Spleen (tissue), 13 donors: Measurements from ENCODE around the gene LSMEM2. TPM values are rescaled to one million over a fixed set of nuclear protein-coding genes. Genes with fewer than 3 reads are reported as not detected.

Source experiments
- DNase-seq: peaks from one replicate; pipeline ENCODE4 v3.0.0-alpha.2; 2020
- H3K27ac ChIP-seq, 8 donors: fragments of 200-600 bp; sonication (generic) in 7 of 8; 1 replicate in 4 of 8; 2 replicates in 4 of 8; pipeline versions ENCODE4 v1.5.0 to v1.8.0; 2016 to 2021; ENCODE audit warnings: inconsistent platforms in 4 of 8, mild to moderate bottlenecking in 4 of 8, moderate library complexity in 1 of 8
- H3K27me3 ChIP-seq, 7 donors: fragments of 200-600 bp; sonication (generic) in 6 of 7; replicated peaks in 1 of 7; 1 replicate in 4 of 7; 2 replicates in 3 of 7; pipeline versions ENCODE4 v1.5.0 to v1.8.0; 2016 to 2021; ENCODE audit warnings: inconsistent platforms in 3 of 7, mild to moderate bottlenecking in 1 of 7
- H3K36me3 ChIP-seq, 6 donors: fragments of 200-600 bp; sonication (generic) in 5 of 6; 1 replicate in 4 of 6; 2 replicates in 2 of 6; pipeline versions ENCODE4 v1.5.0 to v1.8.0; 2016 to 2021; ENCODE audit warnings: inconsistent platforms in 2 of 6
- H3K4me1 ChIP-seq, 6 donors: fragments of 200-600 bp; sonication (generic) in 5 of 6; 1 replicate in 3 of 6; 2 replicates in 3 of 6; pipeline versions ENCODE4 v1.5.0 to v1.8.0; 2016 to 2021; ENCODE audit warnings: inconsistent platforms in 3 of 6
- H3K4me3 ChIP-seq, 8 donors: fragments of 200-600 bp; sonication (generic) in 7 of 8; 1 replicate in 4 of 8; 2 replicates in 4 of 8; pipeline versions ENCODE4 v1.5.0 to v1.8.0; 2016 to 2021; ENCODE audit warnings: inconsistent platforms in 4 of 8, mild to moderate bottlenecking in 4 of 8, moderate library complexity in 2 of 8
- H3K9me3 ChIP-seq, 8 donors: fragments of 200-600 bp; sonication (generic) in 7 of 8; 1 replicate in 4 of 8; 2 replicates in 4 of 8; pipeline versions ENCODE4 v1.5.0 to v1.8.0; 2016 to 2021; ENCODE audit warnings: inconsistent platforms in 4 of 8
- CTCF ChIP-seq, 11 experiments: fragments of 200-600 bp in 7 of 11; fragments of 450-650 bp in 4 of 11; sonication (generic) in 4 of 11; IDR thresholded peaks in 8 of 11; conservative IDR thresholded peaks in 3 of 11; 1 replicate in 7 of 11; 2 replicates in 4 of 11; pipeline versions ENCODE4 v1.4.0 to v1.8.0; 2016 to 2021; ENCODE audit warnings: antibody characterized with exemption in 11 of 11, inconsistent platforms in 4 of 11, mild to moderate bottlenecking in 1 of 11
- POLR2A ChIP-seq, 3 donors: fragments of 450-650 bp; IDR thresholded peaks; one replicate each; pipeline ENCODE4 v1.5.1; 2017; ENCODE audit warnings: antibody characterized with exemption in 3 of 3, mild to moderate bottlenecking in 1 of 3
- POLR2AphosphoS5 ChIP-seq, 3 donors: sonication (generic); formaldehyde crosslinking; IDR thresholded peaks; one replicate each; pipeline ENCODE4 v1.5.1; 2017; ENCODE audit warnings: antibody characterized with exemption in 3 of 3
- WGBS, 5 donors: extraction: QIAGEN DNeasy Blood & Tissue Kit in 3 of 5; methylation state at CpG; one replicate each; pipeline versions ENCODE4 v1.1.5 to v1.1.7; 2013 to 2018; 5-methylcytosine and 5-hydroxymethylcytosine counted together
- intact Hi-C: fragments of 100-400 bp; cut with DNase I; formaldehyde crosslinking; loops from one replicate; pipeline ENCODE4 v1.15.0; 2023; ENCODE audit warnings: low total_unique reads
- long read RNA-seq, 2 donors: transcript quantifications; one replicate each; lab custom pipeline, GENCODE V29; 2026
- polyA plus RNA-seq, 3 donors: library from polyadenylated mRNA; stranded (reverse); fragments of 200-250 nt; gene quantifications; one replicate each; pipeline ENCODE4 v1.2.1, GENCODE V29; 2013
- total RNA-seq, 7 donors: library from RNA; depleted of rRNA in 3 of 7; stranded (reverse); fragments of >200 nt in 3 of 7; fragmentation: NEBNext Ultra II Directional in 4 of 7; extraction: Animal tissue kit (Norgen Biotek cat#: 25700) in 4 of 7; gene quantifications; one replicate each; pipeline versions ENCODE4 v1.1.0 to v1.2.1, GENCODE V29; 2016 to 2021
- donor health status: healthy with polysubstance abuse.
- donor health status: DM: no; HTN: no; CAD: no; lungs with moderate emphysema.
- donor health status: DM: no; HTN: no; CAD: no.
- donor health status: Bipolar disorder and iron deficiency.
- donor health status: healthy.
- donor health status: DM: no; HTN: no; CAD: no.
- donor health status: DM: yes; HTN: yes; CAD: no.

The LSMEM2 gene
- under 1 TPM in 1 of 7 donors, not detected in 6; 0.46 TPM for total RNA-seq
- polyA plus RNA-seq, result under 1 TPM; 0.06 to 0.29 (median 0.20) TPM
- long read RNA-seq, donor 1, partial matches to known transcripts, result 9 of 19 reads
- long read RNA-seq, donor 1, other reads (novel, unspliced or antisense), result 10 of 19 reads
- long read RNA-seq, donor 2, result 0 reads

DNA sequence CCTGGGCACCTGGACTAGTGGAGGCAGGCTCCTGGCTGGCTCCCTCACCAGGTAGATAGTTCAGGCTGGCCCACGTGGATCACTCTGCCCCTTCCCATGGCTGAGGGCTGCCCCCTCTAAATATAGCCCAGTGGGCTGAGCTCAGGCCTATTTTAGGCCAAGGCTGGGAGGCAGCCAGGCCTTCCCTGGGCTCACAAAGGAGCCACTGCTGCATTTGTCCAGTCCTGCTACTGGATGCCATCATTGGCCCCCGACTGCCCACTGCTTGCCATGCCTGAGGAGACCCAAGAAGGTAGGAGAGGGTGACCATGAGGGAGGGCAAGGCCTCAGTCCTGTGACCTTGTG, at the start of gene LSMEM2:
Gene LSMEM2, plus strand, starts transcription at position 208 of the 345 bp plus-strand sequence. Its CDS starts 27 bp downstream, at position 235.
- H3K27me3 ChIP-seq, result peaks cover 5 to 44% (median 32%) of the 10 kb centered on the region in 7 donors
- intact Hi-C loops, result loop anchor here (10.0 kb wide), 1 partner anchor 154 kb away; no protein-coding TSS in a partner anchor
- no peak within 1 kb of the TSS for H3K27ac ChIP-seq
- DNase-seq, result no peak
- 54 to 85% (median 72%) methylated on average over 2 of the region's 2 CpGs; no CpG with 5 or more reads in 1 of the 5 donors for WGBS, 5 donors
- no peaks in the 10 kb centered on the region for H3K9me3 ChIP-seq
- no peak within 1 kb of the TSS for H3K4me3 ChIP-seq
- H3K4me1 ChIP-seq, result peaks cover 4 to 29% (median 26%) of the 10 kb centered on the region in 6 donors
- TF ChIP-seq CTCF (IDR thresholded peaks at IDR 0.05 in 8 of 11, conservative IDR thresholded peaks at IDR 0.05 in 3 of 11) (no peak), POLR2AphosphoS5 (IDR thresholded peaks at IDR 0.05) (no peak), POLR2A (IDR thresholded peaks at IDR 0.05) (no peak)
- no peaks in the 10 kb centered on the region for H3K36me3 ChIP-seq

GRCh38 chr3:50229490-50229889, 49.4 kb upstream of the LSMEM2 start:
- no peak for DNase-seq
- no peaks in the 10 kb centered on the region for H3K36me3 ChIP-seq
- H3K4me3 ChIP-seq, result no peak overlapping the region
- peak overlapping the region in 6 of 8 donors; percentile 54 to 92 (median 58) for H3K27ac ChIP-seq
- no peaks in the 10 kb centered on the region for H3K9me3 ChIP-seq
- intact Hi-C loops, result loop anchor here (5.0 kb wide), 2 partner anchors 37 to 43 kb away; partner anchors contain the start of gene GNAT1
- no peaks in the 10 kb centered on the region for H3K27me3 ChIP-seq
- 87 to 100% (median 98%) methylated on average over 3 of the region's 3 CpGs for WGBS, 5 donors
- TF ChIP-seq CTCF (IDR thresholded peaks at IDR 0.05 in 8 of 11, conservative IDR thresholded peaks at IDR 0.05 in 3 of 11), result no peak
- TF ChIP-seq POLR2A (IDR thresholded peaks at IDR 0.05), result no peak
- no peak for TF ChIP-seq POLR2AphosphoS5 (IDR thresholded peaks at IDR 0.05)
- H3K4me1 ChIP-seq, result peaks cover 7 to 73% (median 51%) of the 10 kb centered on the region in 6 donors

- Histone ChIP-seq H3K27ac (peak overlapping the region in 7 of 8 donors; percentile 23 to 92 (median 55)), H3K4me3 (peak overlapping the region in 1 of 8 donors; percentile 39), H3K36me3 (no peaks in the 10 kb centered on the region), H3K9me3 (no peaks in the 10 kb centered on the region), H3K4me1 (peaks cover 9 to 81% (median 59%) of the 10 kb centered on the region in 6 donors), H3K27me3 (no peaks in the 10 kb centered on the region)
- WGBS, 5 donors, result 50 to 71% (median 64%) methylated on average over 7 to 8 of the region's 8 CpGs
- peak; percentile 81 for DNase-seq
- intact Hi-C loops, result loop anchor here (10.0 kb wide), 1 partner anchor 95 kb away; the partner anchor contains the start of genes HYAL2 and TUSC2
- no peak for TF ChIP-seq CTCF (IDR thresholded peaks at IDR 0.05 in 8 of 11, conservative IDR thresholded peaks at IDR 0.05 in 3 of 11)
Measured at GRCh38 chr3:50230104-50230793, 48.6 kb upstream of the LSMEM2 start.

- Histone ChIP-seq H3K27ac (peak overlapping the region in 5 of 8 donors; percentile 54 to 92 (median 62)), H3K9me3 (no peaks in the 10 kb centered on the region)
- intact Hi-C loops, result loop anchor here (10.0 kb wide), 1 partner anchor 94 kb away; the partner anchor contains the start of genes HYAL2 and TUSC2
Measured at GRCh38 chr3:50230794-50231125, 48.1 kb upstream of the LSMEM2 start.

More at GRCh38 chr3:50230794-50231125, 48.1 kb upstream of the LSMEM2 start:
- no peaks in the 10 kb centered on the region for H3K27me3 ChIP-seq
- no peak for DNase-seq
- H3K4me3 ChIP-seq, result peak overlapping the region in 1 of 8 donors; percentile 39
- no peaks in the 10 kb centered on the region for H3K36me3 ChIP-seq
- WGBS, 5 donors, result 83 to 93% (median 87%) methylated on average over 4 of the region's 4 CpGs
- peaks cover 11 to 84% (median 61%) of the 10 kb centered on the region in 6 donors for H3K4me1 ChIP-seq
- TF ChIP-seq CTCF (IDR thresholded peaks at IDR 0.05 in 8 of 11, conservative IDR thresholded peaks at IDR 0.05 in 3 of 11), result no peak
- no peak for TF ChIP-seq POLR2AphosphoS5 (IDR thresholded peaks at IDR 0.05)
- no peak for TF ChIP-seq POLR2A (IDR thresholded peaks at IDR 0.05)
